ENCODE measurements around the gene AGBL4.
"Not testable (repeated sequence)": the region's sequence is repeated elsewhere in the genome, so short reads cannot be mapped to it uniquely, and the experiment has no call there.

AGBL4 gene

GRCh38 chr1:50023292-50024159 is at the start of gene AGBL4:
Gene AGBL4 (minus strand): TSS chr1:50023954.
- DNase-seq, result no peak

- DNase-seq, result no peak
Observed at GRCh38 chr1:50066806-50067205, 43.1 kb upstream of the AGBL4 start.

GRCh38 chr1:50060279-50060678 is 36.5 kb upstream of the AGBL4 start:
- DNase-seq, result no peak

- DNase-seq, result no peak
Observed at GRCh38 chr1:50048791-50049190, 25.0 kb upstream of the AGBL4 start.

- no peak for DNase-seq
Observed at GRCh38 chr1:50047916-50048694, 24.4 kb upstream of the AGBL4 start.

- no peak for DNase-seq
Observed at GRCh38 chr1:50038237-50038809, 14.6 kb upstream of the AGBL4 start.

- DNase-seq, result no peak
Observed at GRCh38 chr1:50027794-50028193, 4.0 kb upstream of the AGBL4 start.

GRCh38 chr1:49995734-49996133 is 28.0 kb downstream of the AGBL4 start:
- DNase-seq, result no peak

GRCh38 chr1:49971088-49971487 is 52.7 kb downstream of the AGBL4 start:
- DNase-seq, result no peak

GRCh38 chr1:49951385-49951784 is 72.4 kb downstream of the AGBL4 start:
- no peak for DNase-seq

- DNase-seq, result not testable (repeated sequence)
Observed at GRCh38 chr1:49915301-49915700, 108.5 kb downstream of the AGBL4 start.

- no peak for DNase-seq
Observed at GRCh38 chr1:49906365-49906764, 117.4 kb downstream of the AGBL4 start.

- DNase-seq, result no peak
Observed at GRCh38 chr1:49864581-49864980, 159.2 kb downstream of the AGBL4 start.

GRCh38 chr1:49854741-49855140 is 169.0 kb downstream of the AGBL4 start:
- no peak for DNase-seq

GRCh38 chr1:49842596-49842995 is 181.2 kb downstream of the AGBL4 start:
- no peak for DNase-seq

- DNase-seq, result no peak
Observed at GRCh38 chr1:49841767-49842166, 182.0 kb downstream of the AGBL4 start.

- DNase-seq, result no peak
Observed at GRCh38 chr1:49824261-49824660, 199.5 kb downstream of the AGBL4 start.

GRCh38 chr1:49817681-49818080 is 206.1 kb downstream of the AGBL4 start:
- DNase-seq, result no peak

- not testable (repeated sequence) for DNase-seq
Observed at GRCh38 chr1:49787013-49787412, 236.7 kb downstream of the AGBL4 start.

- no peak for DNase-seq
Observed at GRCh38 chr1:49765034-49765433, 258.7 kb downstream of the AGBL4 start.

- not testable (repeated sequence) for DNase-seq
Observed at GRCh38 chr1:49738118-49738517, 285.6 kb downstream of the AGBL4 start.

GRCh38 chr1:49728377-49728776 is 295.4 kb downstream of the AGBL4 start:
- no peak for DNase-seq

- no peak for DNase-seq
Observed at GRCh38 chr1:49723662-49724061, 300.1 kb downstream of the AGBL4 start.

Measured in HCEC 1CT (cell line).